Nephron progenitor cell (in vitro differentiated cells): ENCODE measurements around the gene PITPNM1.
A peak's percentile ranks its signal among the peaks of the same experiment; 100 is the strongest.

Source experiments
- DNase-seq: peaks from one replicate; pipeline ENCODE4 v3.0.0; 2021
- H3K27ac Mint-ChIP-seq: 2 replicates; pipeline ENCODE4 v1.8.0; 2021; ENCODE audit warnings: mild to moderate bottlenecking, moderate library complexity, mixed read lengths
- H3K27me3 Mint-ChIP-seq: 2 replicates; pipeline ENCODE4 v1.8.0; 2021; ENCODE audit warnings: mild to moderate bottlenecking, low read depth, mixed read lengths; ENCODE audit not compliant: poor library complexity
- H3K36me3 Mint-ChIP-seq: 2 replicates; pipeline ENCODE4 v1.8.0; 2021; ENCODE audit warnings: low read depth, mixed read lengths
- H3K4me1 Mint-ChIP-seq: 2 replicates; pipeline ENCODE4 v1.8.0; 2021; ENCODE audit warnings: mixed read lengths
- H3K4me3 Mint-ChIP-seq: 2 replicates; pipeline ENCODE4 v1.8.0; 2021; ENCODE audit warnings: mild to moderate bottlenecking, moderate library complexity, mixed read lengths
- H3K9me3 Mint-ChIP-seq: 2 replicates; pipeline ENCODE4 v1.8.0; 2021; ENCODE audit warnings: mild to moderate bottlenecking, moderate library complexity, mixed read lengths
- CTCF ChIP-seq: fragments of 200-600 bp; sonication (generic); IDR thresholded peaks from 2 replicates; pipeline ENCODE4 v1.5.0; 2021; ENCODE audit warnings: antibody characterized with exemption

PITPNM1 gene

GRCh38 chr11:67538823-67539505, 33.8 kb upstream of the PITPNM1 start:
- no peak overlapping the region for H3K4me3 Mint-ChIP-seq
- TF ChIP-seq CTCF: no peak
- no peak overlapping the region for H3K27ac Mint-ChIP-seq
- peaks cover 7% of the 10 kb centered on the region for H3K27me3 Mint-ChIP-seq
- DNase-seq: no peak
- H3K36me3 Mint-ChIP-seq: no peaks in the 10 kb centered on the region
- H3K9me3 Mint-ChIP-seq: peaks cover 33% of the 10 kb centered on the region
- peaks cover 9% of the 10 kb centered on the region for H3K4me1 Mint-ChIP-seq

- no peak for TF ChIP-seq CTCF
- Mint-ChIP-seq H3K4me1 (peaks cover 9% of the 10 kb centered on the region), H3K4me3 (no peak overlapping the region), H3K9me3 (peaks cover 40% of the 10 kb centered on the region), H3K27me3 (peaks cover 7% of the 10 kb centered on the region), H3K27ac (peak overlapping the region; percentile 14), H3K36me3 (no peaks in the 10 kb centered on the region)
- DNase-seq: no peak
Measured at GRCh38 chr11:67538306-67538705, 33.1 kb upstream of the PITPNM1 start.

GRCh38 chr11:67535561-67535960, 30.4 kb upstream of the PITPNM1 start:
- no peak overlapping the region for H3K4me3 Mint-ChIP-seq
- peaks cover 7% of the 10 kb centered on the region for H3K27me3 Mint-ChIP-seq
- peaks cover 53% of the 10 kb centered on the region for H3K9me3 Mint-ChIP-seq
- H3K4me1 Mint-ChIP-seq: no peaks in the 10 kb centered on the region
- TF ChIP-seq CTCF: no peak
- no peak for DNase-seq
- no peaks in the 10 kb centered on the region for H3K36me3 Mint-ChIP-seq
- H3K27ac Mint-ChIP-seq: no peak overlapping the region

GRCh38 chr11:67534070-67534679, 29.0 kb upstream of the PITPNM1 start:
- H3K27me3 Mint-ChIP-seq: peaks cover 7% of the 10 kb centered on the region
- H3K36me3 Mint-ChIP-seq: no peaks in the 10 kb centered on the region
- no peak for DNase-seq
- peaks cover 3% of the 10 kb centered on the region for H3K4me1 Mint-ChIP-seq
- no peak for TF ChIP-seq CTCF
- H3K27ac Mint-ChIP-seq: no peak overlapping the region
- H3K4me3 Mint-ChIP-seq: no peak overlapping the region
- peaks cover 53% of the 10 kb centered on the region for H3K9me3 Mint-ChIP-seq

- H3K27me3 Mint-ChIP-seq: peaks cover 4% of the 10 kb centered on the region
- H3K27ac Mint-ChIP-seq: no peak overlapping the region
- no peak for TF ChIP-seq CTCF
Measured at GRCh38 chr11:67532889-67533288, 27.7 kb upstream of the PITPNM1 start.

GRCh38 chr11:67530282-67530592, 25.1 kb upstream of the PITPNM1 start:
- DNase-seq: no peak
- TF ChIP-seq CTCF: no peak
- H3K27ac Mint-ChIP-seq: no peak overlapping the region
- peaks cover 4% of the 10 kb centered on the region for H3K27me3 Mint-ChIP-seq
- peaks cover 9% of the 10 kb centered on the region for H3K4me1 Mint-ChIP-seq
- no peak overlapping the region for H3K4me3 Mint-ChIP-seq
- peaks cover 29% of the 10 kb centered on the region for H3K9me3 Mint-ChIP-seq
- H3K36me3 Mint-ChIP-seq: no peaks in the 10 kb centered on the region

More at GRCh38 chr11:67532889-67533288, 27.7 kb upstream of the PITPNM1 start:
- H3K4me3 Mint-ChIP-seq: no peak overlapping the region
- peaks cover 5% of the 10 kb centered on the region for H3K4me1 Mint-ChIP-seq
- H3K36me3 Mint-ChIP-seq: no peaks in the 10 kb centered on the region
- peaks cover 47% of the 10 kb centered on the region for H3K9me3 Mint-ChIP-seq
- DNase-seq: no peak
